NCI-H345 (cell line): Measurements from ENCODE around the gene DOCK8.

Experiments used
- DNase-seq: peaks from one replicate; lab custom pipeline; 2025; lab: John Stamatoyannopoulos, UW

DOCK8 gene

GRCh38 chr9:268616-269015 is 54.0 kb downstream of the DOCK8 start:
- DNase-seq: no peak

- no peak for DNase-seq
These were observed 54.5 kb downstream of the DOCK8 start for GRCh38 chr9:269081-269711.

GRCh38 chr9:270657-271237 is 56.1 kb downstream of the DOCK8 start:
- no peak for DNase-seq

- DNase-seq: no peak
These were observed 57.9 kb downstream of the DOCK8 start for GRCh38 chr9:272251-273213.

GRCh38 chr9:274406-274805 is 59.7 kb downstream of the DOCK8 start:
- no peak for DNase-seq

GRCh38 chr9:277601-278295 is 63.1 kb downstream of the DOCK8 start:
- no peak for DNase-seq

GRCh38 chr9:278651-279050 is 64.0 kb downstream of the DOCK8 start:
- no peak for DNase-seq

GRCh38 chr9:279674-280073 is 65.0 kb downstream of the DOCK8 start:
- no peak for DNase-seq

GRCh38 chr9:281741-282645 is 67.3 kb downstream of the DOCK8 start:
- no peak for DNase-seq

- no peak for DNase-seq
These were observed 71.5 kb downstream of the DOCK8 start for GRCh38 chr9:286071-286740.

GRCh38 chr9:289121-289520 is 74.5 kb downstream of the DOCK8 start:
- no peak for DNase-seq

- DNase-seq: no peak
These were observed 78.2 kb downstream of the DOCK8 start for GRCh38 chr9:292915-293314.

GRCh38 chr9:295576-295975 is 80.9 kb downstream of the DOCK8 start:
- DNase-seq: no peak

GRCh38 chr9:296411-296810 is 81.7 kb downstream of the DOCK8 start:
- no peak for DNase-seq

GRCh38 chr9:297104-297972 is 82.7 kb downstream of the DOCK8 start:
- DNase-seq: no peak

- DNase-seq: no peak
These were observed 88.8 kb downstream of the DOCK8 start for GRCh38 chr9:303502-303901.

- no peak for DNase-seq
These were observed 89.4 kb downstream of the DOCK8 start for GRCh38 chr9:304106-304505.

- no peak for DNase-seq
These were observed 90.0 kb downstream of the DOCK8 start for GRCh38 chr9:304519-305185.

GRCh38 chr9:306907-307306 is 92.2 kb downstream of the DOCK8 start:
- no peak for DNase-seq
